GM21515 (cell line): ENCODE data around the gene SLC48A1.
A peak's percentile ranks its signal among the peaks of the same experiment; 100 is the strongest.

Experiments
- ATAC-seq: cut with Tn5 transposase; IDR thresholded peaks from one replicate; pipeline ENCODE4 v1.9.1; 2021; ENCODE audit not compliant: unreplicated experiment

SLC48A1 gene

GRCh38 chr12:47757840-47758583, 15.0 kb upstream of the SLC48A1 start:
- no peak for ATAC-seq

GRCh38 chr12:47758584-47758833, 14.5 kb upstream of the SLC48A1 start:
- no peak for ATAC-seq

DNA sequence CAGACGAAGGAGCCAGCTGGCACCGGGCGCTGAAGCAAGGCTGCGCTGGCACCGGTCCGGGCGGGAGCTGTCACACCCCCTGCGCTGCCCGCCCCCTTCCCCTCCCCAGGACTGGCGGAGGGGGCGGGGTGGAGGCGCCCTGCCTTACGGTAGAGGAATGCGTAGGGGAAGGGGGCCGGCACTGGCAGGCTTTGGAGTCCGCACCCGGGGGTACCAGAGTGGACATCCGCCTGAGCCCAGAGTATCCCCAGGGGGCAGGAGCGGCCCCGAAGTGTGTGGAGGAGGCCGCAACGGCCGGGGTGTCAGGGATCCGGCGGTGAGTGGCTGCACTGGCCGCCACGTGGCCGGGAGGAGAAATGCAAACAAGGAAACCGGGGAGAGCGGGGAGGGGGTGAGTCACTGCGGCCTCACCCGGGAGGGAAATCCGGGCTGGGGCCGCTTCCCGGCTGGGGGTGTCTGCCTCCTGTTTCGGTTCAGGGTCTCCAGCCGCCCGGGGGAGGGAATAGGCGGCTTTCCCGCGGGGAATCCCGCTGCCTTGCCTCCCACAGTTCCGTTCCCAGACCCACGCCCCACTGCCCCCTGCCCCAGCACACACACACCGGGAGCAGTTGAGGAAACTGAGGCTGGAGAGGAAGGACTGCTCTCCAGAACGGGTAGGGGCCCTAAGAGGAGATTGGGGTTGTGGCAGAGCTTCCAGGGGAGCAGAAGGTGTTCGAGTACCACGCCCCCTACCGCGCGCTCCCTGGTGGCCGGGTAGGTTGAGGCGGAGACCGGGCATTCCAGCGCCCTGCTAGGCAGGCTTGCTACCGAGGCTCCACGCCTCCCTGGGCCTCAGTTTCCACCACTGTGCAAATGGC, 14.0 kb upstream of the SLC48A1 start, which contains the start of gene RAPGEF3:
TSS of gene RAPGEF3 (minus strand) at position 47 of the 857 bp plus-strand sequence. CDS start 324 bp downstream, outside the sequence.
- ATAC-seq = peak; percentile 45

GRCh38 chr12:47762850-47763465, 10.1 kb upstream of the SLC48A1 start:
- ATAC-seq = no peak

DNA sequence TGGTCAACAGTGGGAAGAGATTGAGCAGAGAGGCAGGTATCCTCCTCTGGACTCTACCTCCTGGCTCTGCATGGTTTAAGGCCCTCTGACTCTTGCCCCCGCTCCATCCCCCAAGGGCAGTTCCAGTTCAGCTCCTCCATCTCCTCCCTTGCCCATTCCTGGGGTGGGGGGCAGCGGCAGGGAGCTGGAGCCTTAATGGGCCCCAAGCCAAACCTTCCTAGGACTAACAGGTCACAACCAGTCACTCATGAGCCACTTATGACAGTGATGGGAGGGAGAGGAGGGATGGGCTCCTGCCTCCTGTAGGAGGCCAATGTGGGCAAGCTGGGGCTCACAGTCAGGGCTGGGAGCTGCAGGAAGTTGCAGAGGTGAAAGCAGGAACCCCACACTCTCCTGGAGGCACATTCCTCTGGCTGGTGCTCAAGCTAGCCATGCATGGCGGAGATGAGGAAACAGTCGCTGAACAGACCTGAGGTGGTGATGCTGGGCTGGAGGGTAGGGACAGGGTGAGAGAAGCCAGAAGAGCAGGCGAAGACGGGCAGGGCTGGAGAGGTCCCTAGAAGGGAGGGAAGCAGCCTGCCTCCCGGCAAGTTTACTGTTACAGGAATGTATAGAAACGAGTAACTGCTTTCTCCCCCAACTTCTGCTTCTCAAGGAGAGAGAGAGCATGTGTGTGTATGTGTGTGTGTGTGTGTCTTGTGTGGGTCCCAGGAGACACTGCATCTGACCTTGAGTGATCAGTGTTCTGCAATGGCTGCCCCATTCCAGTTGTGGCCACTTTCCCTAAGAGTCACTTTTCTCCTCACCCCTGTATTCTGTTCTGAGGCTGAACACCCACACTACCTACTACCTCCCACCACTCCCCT, 9.3 kb upstream of the SLC48A1 start:
- ATAC-seq = no peak

DNA sequence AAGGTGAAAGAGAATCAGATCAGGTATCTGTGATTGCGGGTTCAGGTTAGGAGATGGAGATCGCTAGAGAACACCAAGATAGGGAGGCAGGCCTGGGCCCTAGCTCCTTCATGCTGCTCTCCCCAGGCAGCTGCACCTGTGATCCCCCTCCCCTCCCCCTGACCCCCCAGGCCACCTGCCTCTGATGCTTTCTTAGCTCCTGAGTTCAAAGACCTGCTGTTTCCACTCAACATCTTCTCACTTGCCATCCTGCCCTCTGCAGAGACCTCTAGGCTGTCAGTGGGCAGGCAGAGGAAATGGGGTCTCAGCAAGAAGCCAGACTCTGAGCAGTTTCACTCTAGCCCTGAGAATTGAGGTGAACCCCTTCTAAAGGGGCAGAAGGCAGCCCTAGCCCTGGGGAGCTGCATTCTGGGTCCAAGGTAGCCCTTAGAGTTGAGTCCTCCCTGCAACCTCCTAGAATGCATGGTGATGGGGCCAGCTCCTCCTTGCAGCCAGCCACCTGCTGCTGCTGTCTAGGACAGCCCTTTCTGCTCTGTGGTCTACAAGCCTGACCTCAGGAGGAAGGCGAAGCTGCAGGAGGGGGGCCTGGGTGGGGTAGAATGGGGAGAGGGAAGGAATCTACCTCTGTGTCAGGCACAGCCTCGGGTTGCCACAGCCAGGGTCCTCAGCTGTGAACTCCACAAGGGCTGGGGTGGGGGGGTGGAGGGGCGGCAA, 6.4 kb upstream of the SLC48A1 start:
- ATAC-seq = no peak

DNA sequence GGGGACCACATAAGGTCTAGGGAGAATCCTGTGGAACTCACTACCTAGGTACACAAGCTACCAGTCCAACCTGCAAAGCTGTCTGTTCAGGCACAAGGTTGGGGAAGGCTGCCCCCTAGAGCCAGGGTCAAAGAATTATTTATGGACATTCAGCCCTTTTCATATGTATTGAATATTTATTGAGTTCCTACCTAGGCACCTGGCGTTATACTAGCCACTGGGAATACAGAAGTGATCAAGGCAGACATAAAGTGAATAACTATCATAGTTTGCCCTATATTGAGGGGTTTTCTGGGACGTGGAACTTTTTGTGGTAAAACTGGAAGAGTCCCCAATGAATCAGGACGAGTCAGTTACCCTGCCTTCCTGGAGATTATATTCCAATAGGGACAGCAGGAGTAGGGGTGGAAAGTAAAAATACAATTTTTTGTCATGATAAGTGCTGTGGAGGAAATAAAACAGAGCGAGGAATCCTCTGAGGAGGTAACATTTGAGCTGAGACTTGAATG, 5.8 kb upstream of the SLC48A1 start:
- ATAC-seq = no peak

DNA sequence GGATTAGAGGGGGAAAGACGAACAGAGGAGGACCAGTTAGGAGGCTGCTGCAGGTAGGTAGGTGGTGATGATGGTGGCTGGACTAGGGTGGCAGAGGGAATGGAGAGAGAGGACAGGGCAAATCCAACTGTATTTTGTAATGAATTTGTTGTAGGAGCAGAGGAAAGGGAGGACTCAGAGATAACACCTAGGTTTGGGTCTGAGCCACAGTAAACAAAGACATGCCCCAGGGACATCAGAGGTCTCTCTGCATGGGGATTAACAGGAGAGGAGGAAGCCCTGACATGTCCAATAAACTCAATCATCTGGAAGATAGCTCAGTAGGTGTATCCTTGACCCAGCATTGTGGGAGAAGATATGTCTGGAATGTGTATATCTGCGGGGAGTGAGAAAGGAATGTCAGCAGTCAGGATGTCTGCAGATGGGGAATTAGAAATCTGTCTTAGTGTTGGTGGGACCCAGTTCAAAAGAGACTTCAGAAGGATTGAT, 4.7 kb upstream of the SLC48A1 start:
- no peak for ATAC-seq

DNA sequence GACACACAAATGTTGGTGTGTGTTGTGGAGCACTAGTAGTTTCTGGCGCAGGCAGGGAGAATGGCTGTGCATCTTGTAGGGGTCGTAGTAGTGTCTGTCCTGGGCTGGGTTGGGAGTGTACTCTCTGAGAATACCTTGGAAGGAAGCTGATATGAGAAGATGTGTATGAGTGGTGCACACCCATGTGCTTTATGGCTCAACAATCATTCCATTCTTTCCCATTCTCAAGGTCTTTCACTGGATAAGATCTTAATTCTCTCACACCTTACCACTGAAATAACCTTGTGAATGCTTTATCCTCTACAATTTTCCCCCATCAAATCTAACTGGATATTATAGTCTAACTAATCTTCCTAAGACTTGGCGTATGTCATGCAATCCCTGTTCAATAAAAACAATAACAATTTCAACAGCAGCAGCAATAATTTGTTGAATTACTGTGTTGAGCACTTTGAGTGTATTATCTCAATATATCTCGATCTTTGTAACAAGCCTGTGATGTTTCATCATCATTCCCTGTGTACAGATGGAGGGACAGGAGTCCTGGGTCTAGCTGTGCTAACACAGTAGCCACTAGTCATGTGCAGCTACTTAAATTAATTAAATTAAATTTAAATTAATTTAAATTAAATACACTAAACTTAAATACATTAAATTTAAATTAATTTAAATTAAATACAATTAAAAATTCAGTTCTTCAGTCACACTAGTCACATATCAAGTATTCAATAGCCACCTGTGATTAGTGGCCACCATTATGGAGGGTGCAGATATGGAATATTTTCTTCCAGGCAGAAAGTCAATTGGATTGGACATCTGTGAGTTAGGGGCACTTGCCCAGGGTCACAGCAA, 3.6 kb upstream of the SLC48A1 start:
- ATAC-seq = no peak

- ATAC-seq = no peak
These were observed 2.8 kb upstream of the SLC48A1 start for GRCh38 chr12:47770086-47770726.

GRCh38 chr12:47771304-47771703, 1.7 kb upstream of the SLC48A1 start:
- no peak for ATAC-seq

DNA sequence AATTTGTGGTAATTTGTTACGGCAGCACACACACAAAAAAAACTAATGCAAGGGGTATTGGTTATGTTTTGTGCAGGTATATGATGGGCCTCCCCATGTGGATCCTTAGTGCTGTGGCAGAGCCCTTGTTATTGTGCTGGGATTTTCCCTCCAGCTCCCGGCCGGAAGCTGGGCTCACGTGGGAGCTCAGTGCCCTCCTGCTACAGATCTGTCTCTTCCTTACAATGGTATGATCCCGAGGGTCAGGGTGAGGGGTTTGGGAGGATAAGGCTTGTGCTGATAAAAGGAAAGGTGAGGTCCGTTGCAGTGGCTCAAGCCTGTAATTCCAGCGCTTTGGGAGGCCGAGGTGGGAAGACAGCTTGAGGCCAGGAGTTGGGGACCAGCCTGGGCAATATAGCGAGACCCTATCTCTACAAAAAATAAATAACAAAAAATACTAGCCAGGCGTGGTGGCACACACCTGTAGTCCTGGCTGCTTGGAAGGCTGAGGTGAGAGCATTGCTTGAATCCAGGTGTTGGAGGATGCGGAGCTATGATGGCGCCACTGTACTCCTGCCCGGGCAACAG, 861 bp upstream of the SLC48A1 start:
- no peak for ATAC-seq

- ATAC-seq = no peak
These were observed 338 bp upstream of the SLC48A1 start for GRCh38 chr12:47772738-47773061.

GRCh38 chr12:47773858-47774580, 981 bp downstream of the SLC48A1 start:
- no peak for ATAC-seq

DNA sequence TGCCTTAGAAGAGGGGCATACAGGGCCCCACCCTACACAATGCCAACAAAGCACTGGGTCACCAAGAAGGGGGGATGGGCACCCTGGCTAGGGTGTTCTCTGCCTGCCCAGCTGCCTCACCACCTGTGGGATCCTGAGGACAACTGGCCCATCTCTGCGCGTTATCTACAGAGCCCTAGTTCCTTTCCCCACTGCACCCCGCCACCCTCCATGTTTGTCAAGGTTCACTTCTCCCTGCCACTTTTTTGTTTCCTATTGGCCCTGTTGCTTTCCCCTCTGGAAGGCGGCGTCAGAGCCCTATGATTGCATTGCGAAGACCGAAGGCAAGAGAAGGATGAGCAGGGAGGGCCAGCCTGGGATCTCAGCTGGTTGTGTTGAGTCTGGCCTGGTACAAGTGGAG, 1.6 kb downstream of the SLC48A1 start:
- no peak for ATAC-seq

DNA sequence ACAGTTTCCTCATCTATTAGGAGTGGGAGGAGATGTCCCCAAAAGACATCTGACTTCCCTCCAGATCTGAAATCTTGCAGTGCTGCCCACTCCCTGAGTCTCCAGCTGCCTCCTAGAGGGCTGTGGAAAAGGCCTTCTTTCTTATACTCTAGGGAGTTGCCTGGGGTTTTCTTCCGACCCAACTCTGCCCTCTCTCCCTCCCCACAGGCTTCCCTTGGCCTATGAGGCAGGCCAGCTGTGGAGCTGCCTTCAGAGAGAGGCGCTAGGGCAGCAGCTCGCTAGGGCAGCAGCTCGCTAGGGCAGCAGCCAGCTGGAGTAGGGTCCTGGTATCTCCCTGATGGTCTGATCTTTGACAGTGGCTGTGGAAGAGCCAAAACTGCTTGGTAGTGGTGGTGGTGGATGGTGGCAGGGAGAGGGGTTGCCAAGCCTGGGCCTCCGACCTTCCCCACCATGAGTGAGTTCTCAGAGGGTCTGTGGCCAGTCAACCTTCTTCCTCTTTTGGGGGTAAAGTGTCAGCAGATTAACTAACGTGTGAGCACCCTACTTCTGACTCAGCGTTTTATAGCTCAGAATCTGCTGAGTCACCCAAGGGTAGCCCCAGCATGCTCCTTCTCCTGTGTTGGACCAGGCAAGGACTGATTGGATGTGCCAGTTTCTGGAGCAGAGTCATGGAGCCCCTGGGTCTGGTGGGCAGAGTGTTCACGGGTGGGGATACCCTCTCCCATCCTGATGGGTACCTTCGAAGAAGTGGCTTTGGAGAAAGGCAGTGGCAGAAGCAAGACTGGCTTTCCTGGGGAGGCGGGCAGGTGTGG, 2.3 kb downstream of the SLC48A1 start:
- ATAC-seq = no peak
